B cell (primary cell): ENCODE results near the gene NUBPL. TPM values are rescaled to one million over a fixed set of nuclear protein-coding genes. Genes with fewer than 3 reads are reported as not detected.

ENCODE experiments used
- ATAC-seq: fragments of 200-7000 bp; cut with Tn5 transposase; one replicate; pipeline ENCODE4 v1.10.0; 2021; ENCODE audit warnings: low read depth, mild to moderate bottlenecking, moderate number of reproducible peaks, moderate library complexity
- CTCF ChIA-PET: fragments of 350-600 bp; sonication (Branson Sonifier 250); formaldehyde crosslinking; loops from one replicate; lab custom pipeline; 2021; ENCODE audit warnings: antibody characterized with exemption, inconsistent platforms; lab: Charles Lee
- POLR2A ChIA-PET: fragments of 350-600 bp; sonication (Branson Sonifier 250); formaldehyde crosslinking; loops from one replicate; lab custom pipeline; 2021; ENCODE audit warnings: antibody characterized with exemption; lab: Charles Lee
- DNase-seq: peaks from one replicate; pipeline ENCODE4 v3.0.0; 2013
- H2AFZ ChIP-seq: 2 replicates; pipeline ENCODE4 v1.6.1; 2012; ENCODE audit warnings: mild to moderate bottlenecking, low read depth, low read length; ENCODE audit not compliant: insufficient read depth, poor library complexity, severe bottlenecking
- H3K27ac ChIP-seq, 2 donors: 1 replicate in 1 of 2; 2 replicates in 1 of 2; pipeline ENCODE4 v1.5.1; 2012 to 2013; ENCODE audit warnings: low read length in 2 of 2, mild to moderate bottlenecking in 2 of 2, moderate library complexity in 1 of 2
- H3K27me3 ChIP-seq, 4 experiments: fragments of 200-600 bp in 1 of 4; sonication (generic) in 1 of 4; replicated peaks in 1 of 4; 1 replicate in 2 of 4; 2 replicates in 2 of 4; pipeline versions ENCODE4 v1.6.1 to v1.7.0; 2013 to 2016; ENCODE audit warnings: low read length in 3 of 4, mild to moderate bottlenecking in 2 of 4, mixed read lengths in 1 of 4, moderate library complexity in 1 of 4; ENCODE audit not compliant: insufficient read depth in 4 of 4, control insufficient read depth in 3 of 4; ENCODE audit errors: control extremely low read depth in 1 of 4
- H3K36me3 ChIP-seq, 2 experiments: replicated peaks in 1 of 2; 1 replicate in 1 of 2; 2 replicates in 1 of 2; pipeline versions ENCODE4 v1.6.1 to v1.7.1; 2013; ENCODE audit warnings: low read length in 1 of 2; ENCODE audit not compliant: insufficient read depth in 2 of 2, control insufficient read depth in 1 of 2; ENCODE audit errors: control extremely low read depth in 1 of 2, extremely low read depth in 1 of 2
- H3K4me1 ChIP-seq, 2 donors: fragments of 200-600 bp in 1 of 2; sonication (generic) in 1 of 2; 1 replicate in 1 of 2; 2 replicates in 1 of 2; pipeline versions ENCODE4 v1.5.1 to v1.6.1; 2013 to 2017; ENCODE audit warnings: low read length in 2 of 2; ENCODE audit not compliant: control insufficient read depth in 2 of 2, insufficient read depth in 2 of 2
- H3K4me2 ChIP-seq: replicated peaks from 2 replicates; pipeline ENCODE3; 2012; ENCODE audit warnings: mild to moderate bottlenecking, low read depth, low read length; ENCODE audit not compliant: poor library complexity, severe bottlenecking
- H3K4me3 ChIP-seq, 5 experiments: fragments of 200-600 bp in 1 of 5; sonication (generic) in 1 of 5; 1 replicate in 3 of 5; 2 replicates in 2 of 5; pipeline versions ENCODE4 v1.5.1 to v1.7.0; 2011 to 2016; ENCODE audit warnings: low read length in 4 of 5, mild to moderate bottlenecking in 4 of 5, low read depth in 2 of 5, control low read depth in 1 of 5, moderate library complexity in 1 of 5; ENCODE audit not compliant: insufficient read depth in 1 of 5; ENCODE audit errors: control extremely low read depth in 1 of 5, extremely low read depth in 1 of 5
- H3K79me2 ChIP-seq: fragments of 200-600 bp; sonication (generic); one replicate; pipeline ENCODE4 v1.6.0; 2016; ENCODE audit warnings: low read length; ENCODE audit not compliant: control insufficient read depth, insufficient read depth
- H3K9ac ChIP-seq: fragments of 200-600 bp; sonication (generic); 2 replicates; pipeline ENCODE4 v1.6.1; 2017; ENCODE audit warnings: mild to moderate bottlenecking, low read length, moderate library complexity
- H3K9me3 ChIP-seq, 3 donors: one replicate each; pipeline versions ENCODE4 v1.6.1 to v1.7.1; 2013; ENCODE audit warnings: low read length in 2 of 3; ENCODE audit not compliant: control insufficient read depth in 2 of 3, insufficient read depth in 1 of 3; ENCODE audit errors: control extremely low read depth in 1 of 3
- H4K20me1 ChIP-seq: 2 replicates; pipeline ENCODE4 v1.6.0; 2012; ENCODE audit warnings: mild to moderate bottlenecking, low read length; ENCODE audit not compliant: insufficient read depth, control insufficient read depth, poor library complexity, severe bottlenecking
- H3K27ac Mint-ChIP-seq: one replicate; pipeline ENCODE4 v1.8.0; 2021; ENCODE audit warnings: mixed read lengths
- H3K27me3 Mint-ChIP-seq: one replicate; pipeline ENCODE4 v1.8.0; 2021; ENCODE audit warnings: mixed read lengths
- H3K4me1 Mint-ChIP-seq: one replicate; pipeline ENCODE4 v1.8.0; 2021; ENCODE audit warnings: mixed read lengths
- H3K4me3 Mint-ChIP-seq: one replicate; pipeline ENCODE4 v1.8.0; 2021; ENCODE audit warnings: mixed read lengths
- H3K9me3 Mint-ChIP-seq: one replicate; pipeline ENCODE4 v1.8.0; 2022; ENCODE audit warnings: mixed read lengths; ENCODE audit not compliant: insufficient read depth
- EZH2 ChIP-seq: IDR thresholded peaks from 2 replicates; pipeline ENCODE4 v1.6.1; 2012; ENCODE audit warnings: borderline replicate concordance, low read depth, mild to moderate bottlenecking, moderate library complexity, low read length; ENCODE audit not compliant: insufficient read depth, poor library complexity, severe bottlenecking
- WGBS: methylation state at CpG from one replicate; pipeline ENCODE4 v1.1.5; 2013; ENCODE audit warnings: missing lambda C conversion rate; ENCODE audit not compliant: insufficient coverage; 5-methylcytosine and 5-hydroxymethylcytosine counted together
- intact Hi-C: fragments of 100-400 bp; cut with micrococcal nuclease; formaldehyde crosslinking; loops from one replicate; pipeline ENCODE4 v1.10.0; 2022
- polyA plus RNA-seq: library from polyadenylated mRNA; depleted of rRNA; stranded (reverse); fragments of >200 nt; gene quantifications from 2 replicates; pipeline ENCODE4 v1.2.3, GENCODE V29; 2012
- small RNA-seq: library from RNA; depleted of rRNA; stranded (forward); fragments of <200 nt; gene quantifications from one replicate; pipeline ENCODE3, GENCODE V24; 2012; ENCODE audit warnings: low replicate concordance, low read depth; ENCODE audit not compliant: insufficient read length
- total RNA-seq, 2 donors: library from RNA; stranded (reverse); fragments of 120-200 nt in 1 of 2; gene quantifications; 1 replicate in 1 of 2; 2 replicates in 1 of 2; pipeline versions ENCODE4 v1.2.3 to v1.2.4, GENCODE V29; 2013 to 2022
- TF ChIP-seq, protein P1 (sequence below): fragments of 200-600 bp; IDR thresholded peaks from one replicate; pipeline ENCODE4 v1.8.0; 2022; ENCODE audit warnings: antibody characterized with exemption, mild to moderate bottlenecking

NUBPL gene
- total and polyA plus RNA-seq, 2 donors (not counting 1 experiment from before 2014, with no cell fraction given) = 1.9 to 14.2 TPM

DNA sequence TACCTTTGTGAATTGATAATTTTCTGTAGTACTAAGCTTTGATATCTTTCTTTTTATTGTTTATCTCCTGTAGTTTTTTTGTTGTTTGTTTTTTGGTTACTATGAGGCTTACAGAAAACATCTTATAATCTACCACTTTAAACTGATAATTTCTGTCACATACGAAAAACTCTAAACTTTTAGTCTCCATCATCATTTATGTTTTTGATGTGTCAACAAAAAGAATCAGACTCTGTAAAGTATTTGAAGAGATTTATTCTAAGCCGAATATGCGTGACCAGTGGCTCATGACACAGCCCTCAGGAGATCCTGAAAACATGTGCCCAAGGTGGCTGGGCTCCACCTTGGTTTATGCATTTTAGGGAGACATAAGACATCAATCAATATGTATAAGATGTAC, 348.8 kb downstream of the NUBPL start:
- Mint-ChIP-seq H3K9me3 (peaks cover 17% of the 10 kb centered on the region), H3K4me1 (no peaks in the 10 kb centered on the region), H3K27me3 (no peaks in the 10 kb centered on the region), H3K27ac (no peak overlapping the region), H3K4me3 (no peak overlapping the region)
- Histone ChIP-seq H3K27ac (no peak overlapping the region), H4K20me1 (no peaks in the 10 kb centered on the region), H3K4me1 (no peaks in the 10 kb centered on the region), H3K27me3 (no peaks in the 10 kb centered on the region), H3K4me3 (no peak overlapping the region), H3K9me3 (peaks cover 2 to 27% (median 17%) of the 10 kb centered on the region in 3 donors), H2AFZ (no peak overlapping the region), H3K9ac (no peak overlapping the region), H3K79me2 (no peaks in the 10 kb centered on the region), H3K4me2 (no peak overlapping the region), H3K36me3 (no peaks in the 10 kb centered on the region)
- no CpG with 5 or more reads among the region's 3 CpGs for WGBS
- intact Hi-C loops = no loop called here
- no peak for DNase-seq
- ChIA-PET CTCF (no interaction called here), POLR2A (no interaction called here)
- TF ChIP-seq EZH2 = no peak
- TF ChIP-seq, protein P1, sequence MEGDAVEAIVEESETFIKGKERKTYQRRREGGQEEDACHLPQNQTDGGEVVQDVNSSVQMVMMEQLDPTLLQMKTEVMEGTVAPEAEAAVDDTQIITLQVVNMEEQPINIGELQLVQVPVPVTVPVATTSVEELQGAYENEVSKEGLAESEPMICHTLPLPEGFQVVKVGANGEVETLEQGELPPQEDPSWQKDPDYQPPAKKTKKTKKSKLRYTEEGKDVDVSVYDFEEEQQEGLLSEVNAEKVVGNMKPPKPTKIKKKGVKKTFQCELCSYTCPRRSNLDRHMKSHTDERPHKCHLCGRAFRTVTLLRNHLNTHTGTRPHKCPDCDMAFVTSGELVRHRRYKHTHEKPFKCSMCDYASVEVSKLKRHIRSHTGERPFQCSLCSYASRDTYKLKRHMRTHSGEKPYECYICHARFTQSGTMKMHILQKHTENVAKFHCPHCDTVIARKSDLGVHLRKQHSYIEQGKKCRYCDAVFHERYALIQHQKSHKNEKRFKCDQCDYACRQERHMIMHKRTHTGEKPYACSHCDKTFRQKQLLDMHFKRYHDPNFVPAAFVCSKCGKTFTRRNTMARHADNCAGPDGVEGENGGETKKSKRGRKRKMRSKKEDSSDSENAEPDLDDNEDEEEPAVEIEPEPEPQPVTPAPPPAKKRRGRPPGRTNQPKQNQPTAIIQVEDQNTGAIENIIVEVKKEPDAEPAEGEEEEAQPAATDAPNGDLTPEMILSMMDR = no peak
- ATAC-seq = no peak

Small RNAs within 50 kb of the gene (small RNA-seq; reads per million reads assigned to genes)
- gene RNU6-455P (not detected), gene RNU6-602P (not detected)

Other genes with a start within 250 kb of the NUBPL start
- gene HEATR5A, start 140.9 kb upstream of the NUBPL start, total RNA-seq = 19.1 and 22.1 TPM in 2 replicates
- gene HEATR5A, start 140.9 kb upstream of the NUBPL start, polyA plus RNA-seq = 4.8 and 5.6 TPM in 2 replicates
- 12.5 and 14.1 TPM in 2 replicates for gene DTD2, start 103.9 kb upstream of the NUBPL start, total RNA-seq
- gene DTD2, start 103.9 kb upstream of the NUBPL start, polyA plus RNA-seq = 11.9 and 14.8 TPM in 2 replicates
- gene GPR33, start 73.4 kb upstream of the NUBPL start, total RNA-seq = not detected in 2 replicates
- not detected in 2 replicates for gene GPR33, start 73.4 kb upstream of the NUBPL start, polyA plus RNA-seq